ENCODE data around the gene OR10H4. TPM values are rescaled to one million over a fixed set of nuclear protein-coding genes. Genes with fewer than 3 reads are reported as not detected.

OR10H4 gene
- total and polyA plus RNA-seq, 2 experiments from 2014 or later = not detected

DNA sequence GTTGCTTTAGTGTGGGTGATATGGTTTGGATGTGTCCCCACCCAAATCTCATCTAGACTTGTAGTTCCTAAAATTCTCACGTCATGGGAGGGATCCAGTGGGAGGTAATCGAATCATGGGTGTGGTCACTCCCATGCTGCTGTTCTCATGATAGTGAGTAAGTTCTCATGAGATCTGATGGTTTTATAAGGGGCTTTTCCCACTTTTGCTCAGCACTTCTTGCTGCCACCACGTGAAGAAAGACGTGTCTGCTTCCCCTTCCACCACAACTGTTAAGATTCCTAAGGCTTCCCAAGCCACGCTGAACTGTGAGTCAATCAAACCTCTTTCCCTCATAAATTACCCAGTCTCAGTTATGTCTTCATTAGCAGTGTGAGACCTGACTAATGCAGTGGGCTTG lies 26.0 kb downstream of the OR10H4 start:
- no peaks in the 10 kb centered on the region for H3K27me3 Mint-ChIP-seq (ENCODE audit: insufficient read depth, low read depth, poor library complexity)
- H3K4me3 Mint-ChIP-seq = no peak overlapping the region
- H3K27ac Mint-ChIP-seq = no peak overlapping the region
- Histone ChIP-seq H3K4me1 (ENCODE audit: insufficient read depth) (no peaks in the 10 kb centered on the region), H3F3A (replicated peaks; ENCODE audit: low read depth) (no peaks in the 10 kb centered on the region), H3K27me3 (ENCODE audit: insufficient read depth) (no peaks in the 10 kb centered on the region), H4K20me1 (replicated peaks; ENCODE audit: insufficient read depth) (no peaks in the 10 kb centered on the region), H3K27ac (ENCODE audit: low read depth) (no peak overlapping the region), H3K79me2 (replicated peaks; ENCODE audit: insufficient read depth) (no peaks in the 10 kb centered on the region), H2AFZ (no peak overlapping the region), H3K4me3 (no peak overlapping the region), H3K4me2 (no peak overlapping the region), H3K36me3 (ENCODE audit: insufficient read depth) (no peaks in the 10 kb centered on the region; the same call in 1 of the 2 replicates), H3K9me2 (ENCODE audit: insufficient read depth) (no peaks in the 10 kb centered on the region)
- DNase-seq (ENCODE audit: low spot score) (no peak), ATAC-seq (no peak)
- peaks cover 92% of the 10 kb centered on the region for H3K9me3 Mint-ChIP-seq
- peaks cover 25% of the 10 kb centered on the region for H3K36me3 Mint-ChIP-seq (ENCODE audit: low read depth)
- TF ChIP-seq EZH2phosphoT487 (IDR thresholded peaks at IDR 0.05; ENCODE audit: unreplicated experiment) (no peak), POLR2AphosphoS5 (IDR thresholded peaks at IDR 0.05; ENCODE audit: low read depth) (no peak), CREB1 (CRISPR knock-in tag; IDR thresholded peaks at IDR 0.05; ENCODE audit: low read depth) (no peak), NANOG (IDR thresholded peaks at IDR 0.05; ENCODE audit: borderline replicate concordance) (no peak), ZNF331 (CRISPR knock-in tag; IDR thresholded peaks at IDR 0.05; ENCODE audit: low read depth) (no peak), ZNF114 (CRISPR knock-in tag; IDR thresholded peaks at IDR 0.05) (no peak), EZH2 (IDR thresholded peaks at IDR 0.05; ENCODE audit: low read depth, unreplicated experiment) (no peak)
- TF ChIP-seq, protein P1, sequence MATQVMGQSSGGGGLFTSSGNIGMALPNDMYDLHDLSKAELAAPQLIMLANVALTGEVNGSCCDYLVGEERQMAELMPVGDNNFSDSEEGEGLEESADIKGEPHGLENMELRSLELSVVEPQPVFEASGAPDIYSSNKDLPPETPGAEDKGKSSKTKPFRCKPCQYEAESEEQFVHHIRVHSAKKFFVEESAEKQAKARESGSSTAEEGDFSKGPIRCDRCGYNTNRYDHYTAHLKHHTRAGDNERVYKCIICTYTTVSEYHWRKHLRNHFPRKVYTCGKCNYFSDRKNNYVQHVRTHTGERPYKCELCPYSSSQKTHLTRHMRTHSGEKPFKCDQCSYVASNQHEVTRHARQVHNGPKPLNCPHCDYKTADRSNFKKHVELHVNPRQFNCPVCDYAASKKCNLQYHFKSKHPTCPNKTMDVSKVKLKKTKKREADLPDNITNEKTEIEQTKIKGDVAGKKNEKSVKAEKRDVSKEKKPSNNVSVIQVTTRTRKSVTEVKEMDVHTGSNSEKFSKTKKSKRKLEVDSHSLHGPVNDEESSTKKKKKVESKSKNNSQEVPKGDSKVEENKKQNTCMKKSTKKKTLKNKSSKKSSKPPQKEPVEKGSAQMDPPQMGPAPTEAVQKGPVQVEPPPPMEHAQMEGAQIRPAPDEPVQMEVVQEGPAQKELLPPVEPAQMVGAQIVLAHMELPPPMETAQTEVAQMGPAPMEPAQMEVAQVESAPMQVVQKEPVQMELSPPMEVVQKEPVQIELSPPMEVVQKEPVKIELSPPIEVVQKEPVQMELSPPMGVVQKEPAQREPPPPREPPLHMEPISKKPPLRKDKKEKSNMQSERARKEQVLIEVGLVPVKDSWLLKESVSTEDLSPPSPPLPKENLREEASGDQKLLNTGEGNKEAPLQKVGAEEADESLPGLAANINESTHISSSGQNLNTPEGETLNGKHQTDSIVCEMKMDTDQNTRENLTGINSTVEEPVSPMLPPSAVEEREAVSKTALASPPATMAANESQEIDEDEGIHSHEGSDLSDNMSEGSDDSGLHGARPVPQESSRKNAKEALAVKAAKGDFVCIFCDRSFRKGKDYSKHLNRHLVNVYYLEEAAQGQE (IDR thresholded peaks at IDR 0.05; ENCODE audit: unreplicated experiment) = no peak
- TF ChIP-seq, protein P2, sequence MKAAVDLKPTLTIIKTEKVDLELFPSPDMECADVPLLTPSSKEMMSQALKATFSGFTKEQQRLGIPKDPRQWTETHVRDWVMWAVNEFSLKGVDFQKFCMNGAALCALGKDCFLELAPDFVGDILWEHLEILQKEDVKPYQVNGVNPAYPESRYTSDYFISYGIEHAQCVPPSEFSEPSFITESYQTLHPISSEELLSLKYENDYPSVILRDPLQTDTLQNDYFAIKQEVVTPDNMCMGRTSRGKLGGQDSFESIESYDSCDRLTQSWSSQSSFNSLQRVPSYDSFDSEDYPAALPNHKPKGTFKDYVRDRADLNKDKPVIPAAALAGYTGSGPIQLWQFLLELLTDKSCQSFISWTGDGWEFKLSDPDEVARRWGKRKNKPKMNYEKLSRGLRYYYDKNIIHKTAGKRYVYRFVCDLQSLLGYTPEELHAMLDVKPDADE (IDR thresholded peaks at IDR 0.05) = no peak
- no peaks in the 10 kb centered on the region for H3K4me1 Mint-ChIP-seq

DNA sequence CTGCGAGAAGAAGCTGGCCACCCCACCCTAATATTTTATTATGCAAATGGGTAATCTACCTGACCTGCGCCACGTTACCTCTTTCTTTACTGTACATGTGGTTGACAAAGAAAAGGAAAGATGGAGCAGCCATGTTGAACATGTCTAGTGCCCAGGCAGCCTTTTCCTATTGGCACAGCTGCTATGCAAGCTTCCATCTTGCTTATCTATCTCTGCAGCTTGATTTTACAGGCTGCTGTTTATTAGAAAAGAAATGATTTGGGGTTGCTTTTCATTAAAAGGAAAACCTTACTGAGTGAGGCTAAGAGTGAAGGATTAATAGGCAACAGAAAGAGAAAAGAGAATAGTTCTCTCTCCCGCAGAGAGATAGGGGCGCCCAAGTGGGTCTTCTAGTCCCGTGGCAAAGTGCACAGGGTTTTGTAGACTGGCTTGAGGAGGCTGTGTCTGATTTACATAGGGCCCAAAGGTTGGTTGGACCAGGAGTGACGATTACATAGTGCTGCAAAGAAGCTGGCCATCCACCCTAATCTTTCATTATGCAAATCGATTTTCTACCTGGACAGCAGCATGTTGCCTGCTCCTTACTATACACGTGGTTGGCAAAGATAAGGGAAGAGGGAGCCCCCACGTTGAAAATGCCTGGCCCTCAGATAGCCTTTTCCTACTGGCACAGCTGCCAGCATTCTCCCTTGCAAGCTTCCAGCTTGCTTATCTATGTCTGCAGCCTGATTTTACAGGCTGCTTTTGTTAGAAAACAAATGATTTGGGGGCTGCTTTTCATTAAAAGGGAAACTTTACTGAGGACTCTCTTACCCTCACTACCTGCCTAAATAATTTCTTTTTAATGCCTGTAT lies 28.3 kb downstream of the OR10H4 start:
- H3K9me2 ChIP-seq (ENCODE audit: insufficient read depth) = no peaks in the 10 kb centered on the region
- no peaks in the 10 kb centered on the region for H3K79me2 ChIP-seq (replicated peaks; ENCODE audit: insufficient read depth)
- H3K4me2 ChIP-seq = no peak overlapping the region
- no peaks in the 10 kb centered on the region for H3F3A ChIP-seq (replicated peaks; ENCODE audit: low read depth)
- H3K4me3 ChIP-seq = no peak overlapping the region
- Mint-ChIP-seq H3K27me3 (ENCODE audit: insufficient read depth, low read depth, poor library complexity) (no peaks in the 10 kb centered on the region), H3K4me1 (no peaks in the 10 kb centered on the region), H3K36me3 (ENCODE audit: low read depth) (peaks cover 21% of the 10 kb centered on the region), H3K27ac (no peak overlapping the region), H3K4me3 (no peak overlapping the region), H3K9me3 (peaks cover 91% of the 10 kb centered on the region)
- H4K20me1 ChIP-seq (replicated peaks; ENCODE audit: insufficient read depth) = no peaks in the 10 kb centered on the region
- ATAC-seq (no peak), DNase-seq (ENCODE audit: low spot score) (no peak)
- no peak overlapping the region for H3K27ac ChIP-seq (ENCODE audit: low read depth)
- no peaks in the 10 kb centered on the region for H3K4me1 ChIP-seq (ENCODE audit: insufficient read depth)
- peaks cover 2% of the 10 kb centered on the region; the same call in 1 of the 2 replicates for H3K36me3 ChIP-seq (ENCODE audit: insufficient read depth)
- no peak overlapping the region for H2AFZ ChIP-seq
- H3K27me3 ChIP-seq (ENCODE audit: insufficient read depth) = no peaks in the 10 kb centered on the region
- TF ChIP-seq, protein P3, sequence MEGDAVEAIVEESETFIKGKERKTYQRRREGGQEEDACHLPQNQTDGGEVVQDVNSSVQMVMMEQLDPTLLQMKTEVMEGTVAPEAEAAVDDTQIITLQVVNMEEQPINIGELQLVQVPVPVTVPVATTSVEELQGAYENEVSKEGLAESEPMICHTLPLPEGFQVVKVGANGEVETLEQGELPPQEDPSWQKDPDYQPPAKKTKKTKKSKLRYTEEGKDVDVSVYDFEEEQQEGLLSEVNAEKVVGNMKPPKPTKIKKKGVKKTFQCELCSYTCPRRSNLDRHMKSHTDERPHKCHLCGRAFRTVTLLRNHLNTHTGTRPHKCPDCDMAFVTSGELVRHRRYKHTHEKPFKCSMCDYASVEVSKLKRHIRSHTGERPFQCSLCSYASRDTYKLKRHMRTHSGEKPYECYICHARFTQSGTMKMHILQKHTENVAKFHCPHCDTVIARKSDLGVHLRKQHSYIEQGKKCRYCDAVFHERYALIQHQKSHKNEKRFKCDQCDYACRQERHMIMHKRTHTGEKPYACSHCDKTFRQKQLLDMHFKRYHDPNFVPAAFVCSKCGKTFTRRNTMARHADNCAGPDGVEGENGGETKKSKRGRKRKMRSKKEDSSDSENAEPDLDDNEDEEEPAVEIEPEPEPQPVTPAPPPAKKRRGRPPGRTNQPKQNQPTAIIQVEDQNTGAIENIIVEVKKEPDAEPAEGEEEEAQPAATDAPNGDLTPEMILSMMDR (conservative IDR thresholded peaks at IDR 0.05; ENCODE audit: low read depth in 2 of 2) = no peak
- TF ChIP-seq, protein P1 (IDR thresholded peaks at IDR 0.05; ENCODE audit: unreplicated experiment) = no peak
